ENCODE data around the gene KICS2.

- TF ChIP-seq CTCF (conservative IDR thresholded peaks at IDR 0.05) (no peak), EZH2 (IDR thresholded peaks at IDR 0.05; ENCODE audit: low read depth) (no peak)
Observed at GRCh38 chr12:64219145-64219544, 3.0 kb downstream of the KICS2 start.

Data from PC-9 (cell line).